HepG2 (cell line): ENCODE results near the gene MTRFR. TPM values are rescaled to one million over a fixed set of nuclear protein-coding genes. Genes with fewer than 3 reads are reported as not detected.

Source experiments
- AGO2 ChIP-seq: fragments of 200-400 bp; formaldehyde crosslinking; optimal IDR thresholded peaks from 2 replicates; pipeline ENCODE3; 2017; ENCODE audit warnings: mild to moderate bottlenecking, low read depth, low read length, moderate library complexity
- ATF7-NPFF ChIP-seq: sonication (generic); formaldehyde crosslinking; IDR thresholded peaks from 2 replicates; pipeline ENCODE4 v1.8.1; 2023; ENCODE audit warnings: mild to moderate bottlenecking, low read depth, missing genetic modification reagents, moderate library complexity
- DNMT3B ChIP-seq: conservative IDR thresholded peaks from 2 replicates; pipeline ENCODE4 v1.6.1; 2016; ENCODE audit warnings: missing biosample characterization, control low read depth
- DZIP1 ChIP-seq: sonication (generic); formaldehyde crosslinking; IDR thresholded peaks from 2 replicates; pipeline ENCODE4 v1.5.0; 2020; ENCODE audit warnings: mild to moderate bottlenecking, missing genetic modification reagents
- PBX2 ChIP-seq: IDR thresholded peaks from 2 replicates; pipeline ENCODE4 v1.6.1; 2016; ENCODE audit warnings: control low read depth
- PITX1 ChIP-seq: sonication (generic); formaldehyde crosslinking; IDR thresholded peaks from 2 replicates; pipeline ENCODE4 v1.5.1; 2020; ENCODE audit warnings: mild to moderate bottlenecking, missing genetic modification reagents
- PRDM4 ChIP-seq: sonication (generic); formaldehyde crosslinking; IDR thresholded peaks from 2 replicates; pipeline ENCODE4 v1.9.0; 2021; ENCODE audit warnings: missing genetic modification reagents, borderline replicate concordance
- RFX5 ChIP-seq: IDR thresholded peaks from 2 replicates; pipeline ENCODE4 v1.6.1; 2011; ENCODE audit warnings: low read depth, low read length, improper control_type of control experiment
- SKIL ChIP-seq: sonication (generic); formaldehyde crosslinking; IDR thresholded peaks from 2 replicates; pipeline ENCODE4 v1.8.0; 2022; ENCODE audit warnings: missing genetic modification reagents, mild to moderate bottlenecking, moderate library complexity, borderline replicate concordance
- SP4 ChIP-seq: sonication (generic); formaldehyde crosslinking; IDR thresholded peaks from 2 replicates; pipeline ENCODE4 v1.8.1; 2023; ENCODE audit warnings: mild to moderate bottlenecking, missing genetic modification reagents
- TRIM22 ChIP-seq: fragments of 450-650 bp; IDR thresholded peaks from 2 replicates; pipeline ENCODE4 v1.6.1; 2017
- ZNF124 ChIP-seq: sonication (generic); formaldehyde crosslinking; IDR thresholded peaks from 2 replicates; pipeline ENCODE4 v1.4.0; 2020; ENCODE audit warnings: missing genetic modification reagents
- ZNF329 ChIP-seq: sonication (generic); formaldehyde crosslinking; IDR thresholded peaks from 2 replicates; pipeline ENCODE4 v1.9.0; 2021; ENCODE audit warnings: low read depth, mild to moderate bottlenecking, missing genetic modification reagents
- ZNF350 ChIP-seq: sonication (generic); formaldehyde crosslinking; IDR thresholded peaks from 2 replicates; pipeline ENCODE4 v1.4.0; 2020; ENCODE audit warnings: mild to moderate bottlenecking, low read depth, missing genetic modification reagents, borderline replicate concordance
- ZNF564 ChIP-seq: sonication (generic); formaldehyde crosslinking; IDR thresholded peaks from 2 replicates; pipeline ENCODE4 v1.8.1; 2023; ENCODE audit warnings: mild to moderate bottlenecking, missing genetic modification reagents
- ZNF577 ChIP-seq: sonication (generic); formaldehyde crosslinking; IDR thresholded peaks from 2 replicates; pipeline ENCODE4 v1.4.0; 2020; ENCODE audit warnings: mild to moderate bottlenecking, low read depth, missing genetic modification reagents, borderline replicate concordance
- ZNF674 ChIP-seq: sonication (generic); formaldehyde crosslinking; IDR thresholded peaks from 2 replicates; pipeline ENCODE4 v1.5.0; 2020; ENCODE audit warnings: low read depth, mild to moderate bottlenecking, missing genetic modification reagents
- polyA plus RNA-seq, 8 experiments: library from polyadenylated mRNA; depleted of rRNA in 3 of 8; stranded (reverse) in 7 of 8; unstranded in 1 of 8; fragments of >200 nt; fragmentation: Illumina TruSeq in 4 of 8; extraction: Trizol in 4 of 8; gene quantifications; 2 replicates each; pipeline versions ENCODE4 v1.2.1 to v1.2.3, GENCODE V29; 2011 to 2016; ENCODE audit warnings: low read depth in 4 of 8, missing spikeins in 1 of 8, mixed read lengths in 1 of 8; ENCODE audit not compliant: insufficient read depth in 1 of 8
- total RNA-seq, 5 experiments: library from RNA; depleted of rRNA; stranded (reverse); fragments of >200 nt; fragmentation: Illumina TruSeq; extraction: Trizol; gene quantifications; 2 replicates each; pipeline ENCODE4 v1.2.3, GENCODE V29; 2016; ENCODE audit warnings: low read depth in 1 of 5

MTRFR gene
- total and polyA plus RNA-seq, 2 of the 13 experiments (the other 11 are each of a cell fraction or from before 2014, with no cell fraction given) = 7.1 to 9.9 TPM

GRCh38 chr12:123233505-123234308 is 471 bp downstream of the MTRFR start (continued):
- TF ChIP-seq PRDM4 (CRISPR knock-in tag) (0 out of 2 replicates have a peak, but pooled peaks have one; percentile 24), PITX1 (CRISPR knock-in tag) (peak; percentile 41; the same call in 1 of the 2 replicates), AGO2 (no peak), SKIL (CRISPR knock-in tag) (no peak), ZNF577 (CRISPR knock-in tag) (no peak), PBX2 (CRISPR knock-in tag) (no peak), SP4 (CRISPR knock-in tag) (no peak), ZNF564 (no peak), ZNF124 (CRISPR knock-in tag) (no peak), DZIP1 (CRISPR knock-in tag) (peak; percentile 41; the same call in 1 of the 2 replicates), DNMT3B (no peak), ZNF674 (CRISPR knock-in tag) (no peak), TRIM22 (no peak), ZNF350 (peak; percentile 56; the same call in 1 of the 2 replicates), RFX5 (no peak), ZNF329 (no peak), ATF7-NPFF (CRISPR knock-in tag) (no peak)
